NOMO-1 (cell line): ENCODE measurements around the gene BRMS1L.

Experiments
- DNase-seq, 2 experiments: peaks; one replicate each; lab custom pipeline; 2025; ENCODE audit not compliant: unreplicated experiment in 2 of 2; lab: John Stamatoyannopoulos, UW

The BRMS1L gene

DNA sequence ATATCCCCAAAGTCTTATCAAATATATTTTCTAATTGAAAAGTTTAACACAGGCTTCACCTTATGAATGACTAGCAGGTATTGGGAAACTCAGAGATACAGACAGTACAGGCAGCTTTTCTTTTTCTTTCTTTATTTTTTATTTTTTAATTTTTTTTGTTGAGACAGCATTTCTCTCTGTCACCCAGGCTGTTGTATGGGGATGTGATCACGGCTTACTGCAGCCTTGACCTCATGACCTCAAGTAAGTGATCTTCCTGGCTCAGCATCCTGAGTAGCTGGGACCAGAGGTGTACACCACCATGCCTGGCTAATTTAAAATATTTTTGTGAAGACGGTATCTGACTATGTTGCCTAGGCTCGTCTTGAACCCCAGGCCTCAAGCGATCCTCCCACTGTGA is 85.0 kb downstream of the BRMS1L start:
- no peak for DNase-seq

DNA sequence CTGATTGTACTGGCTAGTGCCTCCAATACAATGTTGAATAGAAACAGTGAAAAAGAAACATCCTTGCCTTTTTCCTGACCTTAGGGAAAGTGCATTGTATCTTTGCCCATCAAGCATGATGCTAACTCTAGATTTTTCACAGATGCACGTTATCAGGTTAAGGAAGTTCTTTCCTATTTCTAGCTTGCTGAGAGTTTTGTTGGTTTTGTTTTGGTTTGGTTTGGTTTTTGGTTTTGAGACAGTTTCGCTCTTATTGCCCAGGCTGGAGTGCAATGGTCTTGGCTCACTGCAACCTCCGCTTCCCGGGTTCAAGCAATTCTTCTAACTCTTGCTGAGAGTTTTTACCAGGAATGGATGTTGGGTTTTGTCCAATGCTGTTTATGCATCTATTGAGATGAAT is 89.0 kb downstream of the BRMS1L start:
- DNase-seq: no peak

DNA sequence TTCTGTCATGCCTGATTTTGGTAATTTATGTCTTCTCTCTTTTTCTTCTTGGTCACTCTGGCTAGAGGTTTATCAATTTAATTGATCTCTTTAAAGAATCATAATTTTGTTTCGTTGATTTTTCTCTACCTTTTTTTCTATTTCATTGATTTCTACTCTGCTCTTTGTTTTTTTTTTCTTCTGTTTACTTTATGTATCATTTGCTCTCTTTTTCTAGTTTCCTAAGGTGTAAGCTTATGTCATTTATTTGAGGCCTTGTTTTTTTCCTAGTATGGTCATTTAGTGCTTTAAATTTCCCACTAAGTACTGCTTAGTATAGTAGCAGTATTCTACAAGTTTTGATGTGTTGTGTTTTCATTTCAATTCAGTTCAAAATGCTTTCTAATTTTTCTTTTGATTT is 89.6 kb downstream of the BRMS1L start:
- DNase-seq: no peak
